Lower lobe of right lung (tissue), 2 donors: ENCODE results near the gene C17orf58. TPM values are rescaled to one million over a fixed set of nuclear protein-coding genes. Genes with fewer than 3 reads are reported as not detected.
A peak's percentile ranks its signal among the peaks of the same experiment; 100 is the strongest.

Experiments used
- ATAC-seq, 2 donors: fragments of 200-7000 bp; cut with Tn5 transposase; one replicate each; pipeline ENCODE4 v1.9.1; 2020 to 2022; ENCODE audit warnings: mild to moderate bottlenecking in 2 of 2, moderate library complexity in 2 of 2
- DNase-seq: peaks from one replicate; pipeline ENCODE4 v3.0.0-alpha.2; 2020
- H3K27ac ChIP-seq: fragments of 200-600 bp; one replicate; pipeline ENCODE4 v1.8.0; 2022
- H3K27me3 ChIP-seq: fragments of 200-600 bp; one replicate; pipeline ENCODE4 v1.8.0; 2022; ENCODE audit warnings: low read depth
- H3K36me3 ChIP-seq: fragments of 200-600 bp; one replicate; pipeline ENCODE4 v1.8.0; 2022; ENCODE audit warnings: mild to moderate bottlenecking
- H3K4me1 ChIP-seq: fragments of 200-600 bp; one replicate; pipeline ENCODE4 v1.8.0; 2022
- H3K4me3 ChIP-seq: fragments of 200-600 bp; one replicate; pipeline ENCODE4 v1.8.0; 2022; ENCODE audit warnings: mild to moderate bottlenecking
- H3K9me3 ChIP-seq: fragments of 200-600 bp; one replicate; pipeline ENCODE4 v1.8.0; 2022
- intact Hi-C: fragments of 100-400 bp; cut with DNase I; formaldehyde crosslinking; loops from one replicate; pipeline ENCODE4 v1.11.0; 2022
- total RNA-seq: library from RNA; stranded (reverse); fragmentation: NEBNext Ultra II Directional; extraction: Animal tissue kit (Norgen Biotek cat#: 25700); gene quantifications from one replicate; pipeline ENCODE4 v1.2.1, GENCODE V29; 2021
- TF ChIP-seq, protein P1 (sequence below): fragments of 200-600 bp; IDR thresholded peaks from one replicate; pipeline ENCODE4 v1.8.0; 2022; ENCODE audit warnings: antibody characterized with exemption, mild to moderate bottlenecking
- donor health status: DM: no; HTN: yes; CAD: no; lungs with severe emphysema.

Gene C17orf58
- total RNA-seq, 1 donor from 2014 or later: 7.4 TPM

DNA sequence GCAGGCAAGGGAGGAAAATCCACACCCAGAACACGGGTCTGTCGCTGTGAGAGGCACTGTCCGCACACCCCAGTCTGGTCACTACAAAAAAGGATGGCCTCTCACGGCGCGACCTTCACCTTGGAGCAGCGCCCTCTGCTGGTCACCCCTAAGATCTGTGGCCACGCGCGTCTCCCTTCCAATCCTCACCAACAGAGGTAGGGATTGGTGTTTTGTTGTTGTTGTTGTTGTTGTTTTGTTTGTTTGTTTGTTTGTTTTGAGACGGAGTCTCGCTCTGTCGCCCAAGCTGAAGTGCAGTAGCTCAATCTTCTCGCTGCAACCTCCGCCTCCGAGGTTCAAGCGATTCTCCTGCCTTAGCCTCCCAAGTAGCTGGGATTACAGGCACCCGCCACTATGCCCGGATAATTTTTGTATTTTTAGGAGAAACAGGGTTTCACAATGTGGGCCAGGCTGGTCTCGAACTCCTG, 15.0 kb upstream of the C17orf58 start:
- H3K36me3 ChIP-seq: no peaks in the 10 kb centered on the region
- H3K4me1 ChIP-seq: no peaks in the 10 kb centered on the region
- intact Hi-C loops: no loop called here
- TF ChIP-seq, protein P1, sequence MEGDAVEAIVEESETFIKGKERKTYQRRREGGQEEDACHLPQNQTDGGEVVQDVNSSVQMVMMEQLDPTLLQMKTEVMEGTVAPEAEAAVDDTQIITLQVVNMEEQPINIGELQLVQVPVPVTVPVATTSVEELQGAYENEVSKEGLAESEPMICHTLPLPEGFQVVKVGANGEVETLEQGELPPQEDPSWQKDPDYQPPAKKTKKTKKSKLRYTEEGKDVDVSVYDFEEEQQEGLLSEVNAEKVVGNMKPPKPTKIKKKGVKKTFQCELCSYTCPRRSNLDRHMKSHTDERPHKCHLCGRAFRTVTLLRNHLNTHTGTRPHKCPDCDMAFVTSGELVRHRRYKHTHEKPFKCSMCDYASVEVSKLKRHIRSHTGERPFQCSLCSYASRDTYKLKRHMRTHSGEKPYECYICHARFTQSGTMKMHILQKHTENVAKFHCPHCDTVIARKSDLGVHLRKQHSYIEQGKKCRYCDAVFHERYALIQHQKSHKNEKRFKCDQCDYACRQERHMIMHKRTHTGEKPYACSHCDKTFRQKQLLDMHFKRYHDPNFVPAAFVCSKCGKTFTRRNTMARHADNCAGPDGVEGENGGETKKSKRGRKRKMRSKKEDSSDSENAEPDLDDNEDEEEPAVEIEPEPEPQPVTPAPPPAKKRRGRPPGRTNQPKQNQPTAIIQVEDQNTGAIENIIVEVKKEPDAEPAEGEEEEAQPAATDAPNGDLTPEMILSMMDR: peak; percentile 79
- no peaks in the 10 kb centered on the region for H3K9me3 ChIP-seq
- no peak overlapping the region for H3K4me3 ChIP-seq
- no peak overlapping the region for H3K27ac ChIP-seq
- DNase-seq (peak; percentile 72), ATAC-seq (peak; percentile 86 to 90)
- H3K27me3 ChIP-seq: no peaks in the 10 kb centered on the region

DNA sequence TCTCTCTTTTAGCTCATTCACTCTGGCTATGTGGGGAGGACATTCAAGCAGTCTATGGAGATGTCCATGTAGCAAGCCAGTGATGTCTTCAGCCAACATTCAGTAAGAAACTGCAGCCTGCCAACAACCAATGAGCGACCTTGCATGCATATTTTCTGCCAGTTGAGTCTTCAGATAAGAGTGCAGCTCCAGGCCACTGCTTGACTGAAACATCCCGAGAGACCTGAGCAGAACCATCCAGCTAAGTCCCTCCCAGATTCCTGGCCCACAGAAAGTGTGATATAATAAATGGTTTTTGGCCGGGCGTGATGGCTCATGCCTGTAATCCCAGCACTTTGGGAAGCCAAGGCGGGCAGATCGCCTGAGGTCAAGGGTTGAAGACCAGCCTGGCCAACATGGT, 10.5 kb upstream of the C17orf58 start:
- DNase-seq: peak; percentile 12
- Histone ChIP-seq H3K27ac (no peak overlapping the region), H3K9me3 (no peaks in the 10 kb centered on the region), H3K4me1 (no peaks in the 10 kb centered on the region), H3K4me3 (no peak overlapping the region), H3K36me3 (no peaks in the 10 kb centered on the region), H3K27me3 (no peaks in the 10 kb centered on the region)
- ATAC-seq: peak in 1 of 2 donors; percentile 34
- intact Hi-C loops: no loop called here
- TF ChIP-seq, protein P1: no peak

DNA sequence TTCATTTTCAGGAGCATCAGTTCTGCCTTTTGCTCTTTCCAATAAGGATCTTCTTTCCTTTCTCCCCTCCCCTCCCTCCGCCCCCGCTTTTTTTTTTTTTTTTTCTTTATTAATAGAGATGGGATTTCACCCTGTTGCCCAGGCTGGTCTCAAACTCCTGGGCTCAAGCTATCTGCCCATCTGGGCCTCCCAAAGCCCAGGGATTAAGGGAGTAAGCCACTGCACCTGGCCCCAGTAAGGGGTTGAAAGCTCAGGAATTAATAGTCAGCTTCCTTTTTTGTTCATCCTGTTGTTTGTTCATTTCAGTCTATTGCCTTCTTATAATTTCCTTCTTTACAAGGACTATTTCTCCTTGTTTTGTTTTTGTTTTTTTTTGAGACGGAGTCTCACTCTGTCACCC, 7.9 kb upstream of the C17orf58 start:
- Histone ChIP-seq H3K4me3 (no peak overlapping the region), H3K9me3 (no peaks in the 10 kb centered on the region), H3K36me3 (no peaks in the 10 kb centered on the region), H3K27ac (no peak overlapping the region), H3K27me3 (no peaks in the 10 kb centered on the region), H3K4me1 (no peaks in the 10 kb centered on the region)
- ATAC-seq (no peak), DNase-seq (no peak)
- TF ChIP-seq, protein P1: no peak
- intact Hi-C loops: no loop called here

DNA sequence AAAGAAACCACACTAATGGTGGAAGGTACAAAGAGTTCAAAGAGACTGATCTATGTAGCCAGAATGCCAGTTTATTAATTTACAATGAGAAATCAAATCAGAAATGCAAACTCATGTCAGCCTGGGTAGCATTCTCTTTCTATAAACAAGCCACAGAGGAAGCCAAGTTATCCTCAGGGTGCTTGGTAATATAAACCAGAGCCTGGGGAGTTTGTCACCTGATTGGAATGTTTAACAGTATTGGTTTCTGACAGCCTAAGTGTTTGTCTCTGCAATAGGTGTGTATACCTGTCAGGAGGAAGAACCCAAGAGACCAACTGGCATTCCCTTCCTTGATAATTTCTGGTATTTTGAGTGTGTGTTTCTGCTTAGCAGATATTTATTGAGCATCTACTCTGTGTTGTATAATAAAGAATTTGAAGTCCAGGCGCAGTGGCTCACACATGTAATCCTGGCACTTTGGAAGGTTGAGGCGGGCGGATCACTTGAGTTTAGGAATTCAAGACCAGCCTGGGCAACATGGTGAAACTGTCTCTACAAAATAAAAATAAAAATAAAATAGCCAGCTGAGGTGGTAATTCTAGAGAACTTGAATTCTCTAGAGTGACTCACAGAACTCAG, 3.1 kb upstream of the C17orf58 start:
- no peak overlapping the region for H3K27ac ChIP-seq
- intact Hi-C loops: no loop called here
- TF ChIP-seq, protein P1: no peak

DNA sequence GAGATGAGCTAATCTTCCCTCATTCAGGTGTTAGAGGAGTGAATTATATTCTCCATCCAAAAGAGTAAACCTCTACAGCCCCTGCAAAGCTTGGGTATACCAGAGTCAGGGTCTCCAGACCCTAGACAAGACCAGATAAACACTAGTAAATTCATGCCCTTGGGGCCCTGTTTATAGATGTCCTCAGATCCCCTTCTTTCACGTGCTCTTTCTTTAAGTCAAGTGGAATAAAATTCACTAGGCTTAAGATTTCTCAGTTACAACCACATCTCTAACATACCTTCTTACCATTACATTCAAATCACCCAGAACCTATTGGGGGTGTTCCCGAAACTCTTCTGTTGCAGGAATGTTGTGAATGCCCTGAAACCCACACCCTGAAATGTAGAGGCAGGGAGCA, 2.2 kb upstream of the C17orf58 start:
- no peaks in the 10 kb centered on the region for H3K27me3 ChIP-seq
- no peak for DNase-seq
- no peaks in the 10 kb centered on the region for H3K9me3 ChIP-seq
- TF ChIP-seq, protein P1: no peak
- ATAC-seq: no peak
- H3K27ac ChIP-seq: no peak overlapping the region
- no peak overlapping the region for H3K4me3 ChIP-seq
- H3K36me3 ChIP-seq: no peaks in the 10 kb centered on the region
- peaks cover 16% of the 10 kb centered on the region for H3K4me1 ChIP-seq
- intact Hi-C loops: no loop called here

More for the DNA sequence above, 3.1 kb upstream of the C17orf58 start:
- Histone ChIP-seq H3K4me3 (no peak overlapping the region), H3K36me3 (no peaks in the 10 kb centered on the region), H3K4me1 (peaks cover 13% of the 10 kb centered on the region), H3K9me3 (no peaks in the 10 kb centered on the region), H3K27me3 (no peaks in the 10 kb centered on the region)
- DNase-seq: peak; percentile 22
- ATAC-seq: no peak
